ENCODE measurements around the gene CISD2. TPM values are rescaled to one million over a fixed set of nuclear protein-coding genes. Genes with fewer than 3 reads are reported as not detected.
"Not testable (repeated sequence)": the region's sequence is repeated elsewhere in the genome, so short reads cannot be mapped to it uniquely, and the experiment has no call there.

Gene CISD2
- total and polyA plus RNA-seq, 3 experiments from 2014 or later = 36.0 to 43.7 (median 43.6) TPM

- H3K4me3 Mint-ChIP-seq; CTCF ChIA-PET; H3K27me3 Mint-ChIP-seq; DNase-seq; H3K9me3 ChIP-seq (ENCODE audit: low read length); H3K27me3 ChIP-seq (ENCODE audit: insufficient read depth, low read length, poor library complexity, severe bottlenecking); H3K4me1 ChIP-seq (ENCODE audit: insufficient read depth, low read length); POLR2A ChIA-PET; H3K4me3 ChIP-seq (ENCODE audit: low read length); H3K27ac Mint-ChIP-seq; H3K9me3 Mint-ChIP-seq; H3K4me1 Mint-ChIP-seq; H3K27ac ChIP-seq (ENCODE audit: low read depth, low read length); H3K36me3 ChIP-seq (ENCODE audit: insufficient read depth, low read length): not testable (repeated sequence)
- peaks cover 0 to 13% (median 5%) of the 10 kb centered on the region in 3 donors for H3K36me3 Mint-ChIP-seq
These were observed 19.8 kb downstream of the CISD2 start for GRCh38 chr4:102888570-102888969.

DNA sequence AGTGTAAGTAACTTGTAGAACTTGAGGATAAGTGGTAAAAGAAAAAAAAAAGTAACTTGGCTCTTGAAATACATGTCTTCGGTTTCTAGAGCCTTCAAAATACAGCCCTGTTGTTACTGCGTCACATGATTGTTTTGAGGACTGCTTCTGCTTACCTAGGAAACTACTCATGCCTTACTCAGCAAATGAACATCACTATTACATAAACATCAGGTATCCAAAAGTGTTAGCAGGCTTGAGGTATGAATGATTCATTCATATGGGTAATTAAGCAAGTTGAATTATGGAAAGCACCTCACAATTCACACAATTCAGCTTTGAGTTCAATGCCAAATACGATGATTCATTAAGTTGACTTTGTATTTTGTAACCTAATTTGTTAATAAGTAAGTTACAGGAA is 21.1 kb downstream of the CISD2 start:
- H3K4me1 Mint-ChIP-seq; DNase-seq; H3K4me3 Mint-ChIP-seq; H3K4me3 ChIP-seq (ENCODE audit: low read length); H3K27me3 ChIP-seq (ENCODE audit: insufficient read depth, low read length, poor library complexity, severe bottlenecking); H3K27me3 Mint-ChIP-seq; H3K9me3 ChIP-seq (ENCODE audit: low read length); H3K27ac ChIP-seq (ENCODE audit: low read depth, low read length); CTCF ChIA-PET; POLR2A ChIA-PET; H3K36me3 ChIP-seq (ENCODE audit: insufficient read depth, low read length); H3K4me1 ChIP-seq (ENCODE audit: insufficient read depth, low read length); H3K9me3 Mint-ChIP-seq: not testable (repeated sequence)
- H3K36me3 Mint-ChIP-seq = peaks cover 0 to 12% (median 5%) of the 10 kb centered on the region in 3 donors
- peak overlapping the region in 1 of 8 donors; percentile 60 for H3K27ac Mint-ChIP-seq

- POLR2A ChIA-PET; H3K36me3 ChIP-seq (ENCODE audit: insufficient read depth, low read length); H3K9me3 ChIP-seq (ENCODE audit: low read length); CTCF ChIA-PET; H3K27ac Mint-ChIP-seq; H3K4me1 Mint-ChIP-seq; H3K4me3 Mint-ChIP-seq; H3K4me1 ChIP-seq (ENCODE audit: insufficient read depth, low read length); H3K27me3 ChIP-seq (ENCODE audit: insufficient read depth, low read length, poor library complexity, severe bottlenecking); H3K4me3 ChIP-seq (ENCODE audit: low read length); DNase-seq; H3K36me3 Mint-ChIP-seq; H3K27ac ChIP-seq (ENCODE audit: low read depth, low read length); H3K27me3 Mint-ChIP-seq; H3K9me3 Mint-ChIP-seq: not testable (repeated sequence)
These were observed 27.8 kb downstream of the CISD2 start for GRCh38 chr4:102896547-102896946.

DNA sequence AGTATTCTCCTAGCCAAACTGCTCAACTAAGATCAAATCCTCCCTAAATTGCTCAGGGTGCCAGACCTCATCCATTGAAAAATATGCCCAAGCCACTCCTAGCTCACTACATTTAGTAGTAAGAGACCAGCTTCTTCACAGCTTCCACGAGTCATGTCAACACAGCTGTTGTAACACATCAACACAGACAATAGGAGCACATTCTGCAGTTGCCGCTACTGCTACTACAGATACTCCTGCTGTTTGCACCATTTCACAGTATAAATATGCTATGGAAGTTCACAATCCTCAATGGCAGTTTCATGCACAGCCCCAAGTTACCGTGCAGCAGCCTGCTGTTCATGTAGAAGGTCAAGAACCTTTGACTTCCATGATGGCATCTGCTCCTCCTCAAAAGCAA is 28.8 kb downstream of the CISD2 start:
- H3K9me3 ChIP-seq (ENCODE audit: low read length); H3K27ac ChIP-seq (ENCODE audit: low read depth, low read length); CTCF ChIA-PET; H3K4me3 Mint-ChIP-seq; H3K36me3 Mint-ChIP-seq; H3K36me3 ChIP-seq (ENCODE audit: insufficient read depth, low read length); H3K4me1 ChIP-seq (ENCODE audit: insufficient read depth, low read length); H3K27me3 ChIP-seq (ENCODE audit: insufficient read depth, low read length, poor library complexity, severe bottlenecking); H3K9me3 Mint-ChIP-seq; DNase-seq; H3K4me3 ChIP-seq (ENCODE audit: low read length); H3K4me1 Mint-ChIP-seq; POLR2A ChIA-PET; H3K27me3 Mint-ChIP-seq; H3K27ac Mint-ChIP-seq: not testable (repeated sequence)

DNA sequence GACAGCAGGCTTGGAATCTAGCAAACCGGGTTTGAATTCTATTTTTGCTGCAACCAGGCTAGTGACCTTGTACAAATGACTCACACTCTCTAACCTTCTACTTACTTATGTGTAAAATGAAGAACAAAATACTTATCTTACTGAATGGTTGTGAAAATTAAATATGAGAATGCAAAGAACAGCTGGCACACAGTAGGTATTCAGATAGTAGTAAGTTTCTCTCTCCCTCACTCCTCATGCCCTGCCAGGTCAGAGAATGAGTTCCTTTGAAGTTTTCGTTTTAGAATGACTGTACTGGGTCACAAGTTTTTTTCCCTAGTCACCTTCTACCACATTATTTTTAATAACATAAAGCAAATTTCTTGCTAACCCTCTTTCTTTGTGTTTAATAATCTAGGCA is 33.0 kb downstream of the CISD2 start:
- Histone ChIP-seq H3K27ac (ENCODE audit: low read depth, low read length) (no peak overlapping the region), H3K27me3 (ENCODE audit: insufficient read depth, low read length, poor library complexity, severe bottlenecking) (no peaks in the 10 kb centered on the region), H3K4me1 (ENCODE audit: insufficient read depth, low read length) (no peaks in the 10 kb centered on the region), H3K4me3 (ENCODE audit: low read length) (no peak overlapping the region), H3K9me3 (ENCODE audit: low read length) (no peaks in the 10 kb centered on the region), H3K36me3 (ENCODE audit: insufficient read depth, low read length) (no peaks in the 10 kb centered on the region)
- ChIA-PET CTCF (no interaction called here), POLR2A (no interaction called here)
- peaks cover 0 to 2% (median 0%) of the 10 kb centered on the region in 3 donors for H3K36me3 Mint-ChIP-seq
- no peaks in the 10 kb centered on the region for H3K4me1 Mint-ChIP-seq
- no peak overlapping the region for H3K27ac Mint-ChIP-seq
- DNase-seq = no peak
- no peak overlapping the region for H3K4me3 Mint-ChIP-seq
- H3K9me3 Mint-ChIP-seq = no peaks in the 10 kb centered on the region
- H3K27me3 Mint-ChIP-seq = no peaks in the 10 kb centered on the region

GRCh38 chr4:102918859-102919258 is 50.1 kb downstream of the CISD2 start:
- no peaks in the 10 kb centered on the region for H3K4me1 ChIP-seq (ENCODE audit: insufficient read depth, low read length)
- no peak overlapping the region for H3K4me3 Mint-ChIP-seq
- ChIA-PET POLR2A (no interaction called here), CTCF (no interaction called here)
- H3K4me3 ChIP-seq (ENCODE audit: low read length) = no peak overlapping the region
- H3K27ac ChIP-seq (ENCODE audit: low read depth, low read length) = no peak overlapping the region
- no peaks in the 10 kb centered on the region for H3K4me1 Mint-ChIP-seq
- no peaks in the 10 kb centered on the region for H3K36me3 ChIP-seq (ENCODE audit: insufficient read depth, low read length)
- peaks cover 20 to 35% (median 29%) of the 10 kb centered on the region in 5 donors for H3K9me3 Mint-ChIP-seq
- peaks cover 11 to 70% (median 39%) of the 10 kb centered on the region in 3 donors for H3K36me3 Mint-ChIP-seq
- H3K27ac Mint-ChIP-seq = no peak overlapping the region
- H3K9me3 ChIP-seq (ENCODE audit: low read length) = no peaks in the 10 kb centered on the region
- no peak for DNase-seq
- peaks cover 0 to 2% of the 10 kb centered on the region in 2 donors for H3K27me3 Mint-ChIP-seq
- no peaks in the 10 kb centered on the region for H3K27me3 ChIP-seq (ENCODE audit: insufficient read depth, low read length, poor library complexity, severe bottlenecking)

- H3K36me3 ChIP-seq (ENCODE audit: insufficient read depth, low read length); H3K4me1 ChIP-seq (ENCODE audit: insufficient read depth, low read length); H3K27me3 ChIP-seq (ENCODE audit: insufficient read depth, low read length, poor library complexity, severe bottlenecking); DNase-seq; CTCF ChIA-PET; H3K27ac Mint-ChIP-seq; H3K27me3 Mint-ChIP-seq; POLR2A ChIA-PET; H3K4me3 Mint-ChIP-seq; H3K4me1 Mint-ChIP-seq; H3K9me3 ChIP-seq (ENCODE audit: low read length); H3K27ac ChIP-seq (ENCODE audit: low read depth, low read length); H3K4me3 ChIP-seq (ENCODE audit: low read length): not testable (repeated sequence)
- Mint-ChIP-seq H3K9me3 (peaks cover 18 to 37% (median 21%) of the 10 kb centered on the region in 5 donors), H3K36me3 (peaks cover 9 to 66% (median 33%) of the 10 kb centered on the region in 3 donors)
These were observed 50.9 kb downstream of the CISD2 start for GRCh38 chr4:102919697-102920096.

DNA sequence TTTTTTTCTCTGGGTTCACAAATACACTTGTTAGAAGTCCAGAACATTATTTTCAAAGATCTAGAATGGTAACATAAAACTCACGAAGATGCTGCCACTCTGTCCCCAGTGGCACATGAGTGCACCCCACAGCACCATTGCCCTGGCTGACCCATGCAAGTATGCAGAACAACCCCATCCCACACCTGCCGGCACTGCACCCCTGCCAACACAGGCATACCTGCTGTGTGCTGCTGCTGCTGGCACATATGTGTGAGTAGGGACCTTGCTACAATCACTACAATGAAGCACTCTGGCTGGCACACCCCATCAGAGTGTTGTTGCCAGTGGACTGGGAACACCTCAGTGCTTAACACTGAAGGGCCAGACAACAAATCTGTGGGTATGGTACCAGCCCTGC is 66.9 kb downstream of the CISD2 start:
- Histone ChIP-seq H3K9me3 (ENCODE audit: low read length) (no peaks in the 10 kb centered on the region), H3K27ac (ENCODE audit: low read depth, low read length) (no peak overlapping the region), H3K4me3 (ENCODE audit: low read length) (no peak overlapping the region), H3K4me1 (ENCODE audit: insufficient read depth, low read length) (no peaks in the 10 kb centered on the region), H3K27me3 (ENCODE audit: insufficient read depth, low read length, poor library complexity, severe bottlenecking) (no peaks in the 10 kb centered on the region), H3K36me3 (ENCODE audit: insufficient read depth, low read length) (no peaks in the 10 kb centered on the region)
- Mint-ChIP-seq H3K27ac (no peak overlapping the region), H3K4me1 (no peaks in the 10 kb centered on the region), H3K9me3 (peaks cover 0 to 2% (median 0%) of the 10 kb centered on the region in 5 donors), H3K27me3 (no peaks in the 10 kb centered on the region), H3K4me3 (no peak overlapping the region), H3K36me3 (peaks cover 3 to 18% (median 9%) of the 10 kb centered on the region in 3 donors)
- no peak for DNase-seq
- CTCF ChIA-PET = no interaction called here
- POLR2A ChIA-PET = no interaction called here

GRCh38 chr4:102938063-102938462 is 69.3 kb downstream of the CISD2 start:
- H3K9me3 ChIP-seq (ENCODE audit: low read length); H3K27ac ChIP-seq (ENCODE audit: low read depth, low read length); CTCF ChIA-PET; H3K4me3 ChIP-seq (ENCODE audit: low read length); DNase-seq; H3K4me1 ChIP-seq (ENCODE audit: insufficient read depth, low read length); H3K36me3 ChIP-seq (ENCODE audit: insufficient read depth, low read length); H3K27ac Mint-ChIP-seq; H3K9me3 Mint-ChIP-seq; H3K27me3 ChIP-seq (ENCODE audit: insufficient read depth, low read length, poor library complexity, severe bottlenecking); H3K27me3 Mint-ChIP-seq; H3K4me1 Mint-ChIP-seq; H3K4me3 Mint-ChIP-seq; POLR2A ChIA-PET: not testable (repeated sequence)
- peaks cover 0 to 32% (median 8%) of the 10 kb centered on the region in 3 donors for H3K36me3 Mint-ChIP-seq

Data from CD8-positive, alpha-beta memory T cell (primary cell).